Parietal lobe (tissue), 2 donors: Measurements from ENCODE around the gene CRADD. TPM values are rescaled to one million over a fixed set of nuclear protein-coding genes. Genes with fewer than 3 reads are reported as not detected.

Source experiments
- small RNA-seq: library from RNA; depleted of rRNA; stranded (forward); fragments of <200 nt; gene quantifications from one replicate; pipeline ENCODE3, GENCODE V24; 2014; ENCODE audit warnings: low replicate concordance
- total RNA-seq: library from RNA; depleted of rRNA; stranded (reverse); fragments of >200 nt; gene quantifications from one replicate; pipeline ENCODE4 v1.2.3, GENCODE V29; 2014

The CRADD gene
- total RNA-seq, result 23.2 TPM

GRCh38 chr12:93677195-93678064 lies at the start of gene CRADD:
Gene CRADD, plus strand, starts transcription at chr12:93677375.

Small RNA genes lying within 50 kb of the gene (small RNA-seq; reads per million reads assigned to genes)
- not detected for gene RN7SL630P

Other genes with a start within 250 kb of the CRADD start
- 139 TPM for gene UBE2N, start 235.4 kb upstream of the CRADD start, total RNA-seq
- gene MRPL42, start 209.9 kb upstream of the CRADD start, total RNA-seq, result 89.2 TPM
- gene SOCS2, start 104.7 kb upstream of the CRADD start, total RNA-seq, result 35.4 TPM